Trophoblast cell (in vitro differentiated cells and primary cell): Measurements from ENCODE around the gene AMN.

Source experiments
- DNase-seq, 2 donors: peaks; one replicate each; pipeline ENCODE4 v3.0.0-alpha.2; 2016
- H2AFZ ChIP-seq: 2 replicates; pipeline ENCODE4 v1.6.1; 2013; ENCODE audit warnings: low read length, moderate library complexity, mild to moderate bottlenecking; ENCODE audit not compliant: insufficient read depth, poor library complexity
- H2AK5ac ChIP-seq: 2 replicates; pipeline ENCODE4 v1.6.1; 2013; ENCODE audit warnings: mild to moderate bottlenecking, low read length
- H2BK120ac ChIP-seq: 2 replicates; pipeline ENCODE4 v1.6.1; 2013; ENCODE audit warnings: low read length, mild to moderate bottlenecking, moderate library complexity; ENCODE audit not compliant: insufficient read depth, poor library complexity
- H2BK12ac ChIP-seq: 2 replicates; pipeline ENCODE4 v1.6.1; 2013; ENCODE audit warnings: mild to moderate bottlenecking, low read length, moderate library complexity
- H2BK5ac ChIP-seq: 2 replicates; pipeline ENCODE4 v1.6.1; 2013; ENCODE audit warnings: low read length, low read depth, moderate library complexity, mild to moderate bottlenecking; ENCODE audit not compliant: poor library complexity
- H3K14ac ChIP-seq: 2 replicates; pipeline ENCODE4 v1.6.1; 2013; ENCODE audit warnings: mild to moderate bottlenecking, low read length
- H3K18ac ChIP-seq: 2 replicates; pipeline ENCODE4 v1.6.1; 2013; ENCODE audit warnings: mild to moderate bottlenecking, low read length
- H3K23ac ChIP-seq: 2 replicates; pipeline ENCODE4 v1.6.1; 2013; ENCODE audit warnings: low read length
- H3K27ac ChIP-seq: 2 replicates; pipeline ENCODE4 v1.5.1; 2013; ENCODE audit warnings: low read depth, mild to moderate bottlenecking, inconsistent platforms, low read length, moderate library complexity
- H3K27me3 ChIP-seq: 2 replicates; pipeline ENCODE4 v1.6.1; 2013; ENCODE audit warnings: inconsistent platforms, mild to moderate bottlenecking, low read length, moderate library complexity; ENCODE audit not compliant: insufficient read depth
- H3K36me3 ChIP-seq, 2 experiments: 1 replicate in 1 of 2; 2 replicates in 1 of 2; pipeline ENCODE4 v1.6.1; 2013; ENCODE audit warnings: low read length in 2 of 2, mild to moderate bottlenecking in 2 of 2, moderate library complexity in 1 of 2; ENCODE audit not compliant: insufficient read depth in 2 of 2, control insufficient read depth in 1 of 2
- H3K4ac ChIP-seq: 2 replicates; pipeline ENCODE4 v1.6.1; 2013; ENCODE audit warnings: low read depth, mild to moderate bottlenecking, low read length, moderate library complexity
- H3K4me1 ChIP-seq, 2 experiments: 1 replicate in 1 of 2; 2 replicates in 1 of 2; pipeline ENCODE4 v1.6.1; 2013; ENCODE audit warnings: low read length in 2 of 2, mild to moderate bottlenecking in 2 of 2, moderate library complexity in 1 of 2; ENCODE audit not compliant: insufficient read depth in 2 of 2, control insufficient read depth in 1 of 2
- H3K4me2 ChIP-seq: 2 replicates; pipeline ENCODE4 v1.6.1; 2013; ENCODE audit warnings: inconsistent platforms, mild to moderate bottlenecking, low read length, moderate library complexity
- H3K4me3 ChIP-seq: 2 replicates; pipeline ENCODE4 v1.5.1; 2013; ENCODE audit warnings: mild to moderate bottlenecking, low read depth, low read length, inconsistent platforms
- H3K79me1 ChIP-seq: one replicate; pipeline ENCODE4 v1.6.1; 2013; ENCODE audit warnings: low read length
- H3K79me2 ChIP-seq: 2 replicates; pipeline ENCODE4 v1.6.1; 2013; ENCODE audit warnings: low read length, mild to moderate bottlenecking; ENCODE audit not compliant: control insufficient read depth, insufficient read depth, poor library complexity
- H3K9ac ChIP-seq: 2 replicates; pipeline ENCODE4 v1.6.1; 2013; ENCODE audit warnings: mild to moderate bottlenecking, low read length
- H3K9me3 ChIP-seq: 2 replicates; pipeline ENCODE4 v1.6.1; 2013; ENCODE audit warnings: low read depth, mild to moderate bottlenecking, control low read depth, inconsistent platforms, low read length; ENCODE audit not compliant: insufficient read depth
- H4K12ac ChIP-seq: 2 replicates; pipeline ENCODE4 v1.6.1; 2013; ENCODE audit warnings: low read depth, mild to moderate bottlenecking, low read length, moderate library complexity
- H4K8ac ChIP-seq: 2 replicates; pipeline ENCODE4 v1.6.1; 2013; ENCODE audit warnings: low read depth, mild to moderate bottlenecking, low read length, moderate library complexity
- H4K91ac ChIP-seq: one replicate; pipeline ENCODE4 v1.6.1; 2013; ENCODE audit warnings: low read depth, mild to moderate bottlenecking, low read length, moderate library complexity
- WGBS: extraction: QIAGEN DNeasy Blood & Tissue Kit; methylation state at CpG from one replicate; pipeline ENCODE4 v1.1.7; 2013; ENCODE audit warnings: missing lambda C conversion rate; ENCODE audit not compliant: insufficient read length, insufficient coverage; ENCODE audit errors: extremely low coverage; 5-methylcytosine and 5-hydroxymethylcytosine counted together

AMN gene

GRCh38 chr14:102898776-102899515 is 23.5 kb upstream of the AMN start:
- no peak for DNase-seq
- Histone ChIP-seq H2BK12ac (no peak overlapping the region), H4K12ac (no peak overlapping the region), H3K79me1 (no peaks in the 10 kb centered on the region), H3K9me3 (no peaks in the 10 kb centered on the region), H2AFZ (no peak overlapping the region), H4K91ac (no peak overlapping the region), H3K4me2 (no peak overlapping the region), H2BK5ac (no peak overlapping the region), H2AK5ac (no peak overlapping the region), H3K79me2 (no peaks in the 10 kb centered on the region), H3K4me1 (no peaks in the 10 kb centered on the region), H3K36me3 (peaks cover 8 to 12% of the 10 kb centered on the region in 2 experiments), H4K8ac (no peak overlapping the region), H3K18ac (no peak overlapping the region), H3K4me3 (peak overlapping the region; percentile 21), H3K9ac (no peak overlapping the region), H3K27ac (no peak overlapping the region), H3K27me3 (no peaks in the 10 kb centered on the region), H3K14ac (no peak overlapping the region), H2BK120ac (no peak overlapping the region), H3K4ac (no peak overlapping the region), H3K23ac (no peak overlapping the region)
- no CpG with 5 or more reads among the region's 18 CpGs for WGBS

GRCh38 chr14:102899516-102899900 is 23.0 kb upstream of the AMN start:
- Histone ChIP-seq H3K4me2 (no peak overlapping the region), H3K27ac (no peak overlapping the region), H2BK12ac (no peak overlapping the region), H3K79me2 (no peaks in the 10 kb centered on the region), H2AFZ (no peak overlapping the region), H4K91ac (no peak overlapping the region), H3K9ac (no peak overlapping the region), H4K8ac (no peak overlapping the region), H3K4ac (no peak overlapping the region), H3K79me1 (no peaks in the 10 kb centered on the region), H3K18ac (no peak overlapping the region), H3K27me3 (no peaks in the 10 kb centered on the region), H3K4me1 (no peaks in the 10 kb centered on the region), H2BK5ac (no peak overlapping the region), H2AK5ac (no peak overlapping the region), H3K9me3 (no peaks in the 10 kb centered on the region), H3K4me3 (no peak overlapping the region), H3K14ac (no peak overlapping the region), H2BK120ac (no peak overlapping the region), H3K36me3 (peaks cover 8 to 12% of the 10 kb centered on the region in 2 experiments), H4K12ac (no peak overlapping the region), H3K23ac (no peak overlapping the region)
- no CpG with 5 or more reads among the region's 8 CpGs for WGBS
- DNase-seq = no peak

- Histone ChIP-seq H3K4me2 (no peak overlapping the region), H3K36me3 (peaks cover 14 to 17% of the 10 kb centered on the region in 2 experiments), H3K14ac (no peak overlapping the region), H4K91ac (no peak overlapping the region), H3K18ac (no peak overlapping the region), H2BK5ac (no peak overlapping the region), H3K27me3 (no peaks in the 10 kb centered on the region), H3K4ac (no peak overlapping the region), H2BK120ac (no peak overlapping the region), H2AK5ac (no peak overlapping the region), H3K23ac (no peak overlapping the region), H3K4me3 (no peak overlapping the region), H3K9me3 (peaks cover 3% of the 10 kb centered on the region), H3K27ac (no peak overlapping the region), H3K9ac (no peak overlapping the region), H3K79me1 (no peaks in the 10 kb centered on the region), H3K4me1 (no peaks in the 10 kb centered on the region), H4K8ac (no peak overlapping the region), H2BK12ac (no peak overlapping the region), H3K79me2 (no peaks in the 10 kb centered on the region), H4K12ac (no peak overlapping the region), H2AFZ (no peak overlapping the region)
- WGBS = no CpG with 5 or more reads among the region's 39 CpGs
- DNase-seq = no peak
These were observed 21.6 kb upstream of the AMN start for GRCh38 chr14:102900631-102901571.

GRCh38 chr14:102901633-102902032 is 20.8 kb upstream of the AMN start:
- Histone ChIP-seq H3K79me1 (no peaks in the 10 kb centered on the region), H3K9me3 (peaks cover 4% of the 10 kb centered on the region), H3K79me2 (no peaks in the 10 kb centered on the region), H3K4me3 (no peak overlapping the region), H4K12ac (no peak overlapping the region), H3K23ac (no peak overlapping the region), H3K4ac (no peak overlapping the region), H3K18ac (no peak overlapping the region), H3K4me2 (no peak overlapping the region), H2BK12ac (no peak overlapping the region), H3K36me3 (peaks cover 16 to 19% of the 10 kb centered on the region in 2 experiments), H3K4me1 (no peaks in the 10 kb centered on the region), H2BK120ac (no peak overlapping the region), H3K9ac (no peak overlapping the region), H2AFZ (no peak overlapping the region), H3K27me3 (no peaks in the 10 kb centered on the region), H2BK5ac (no peak overlapping the region), H2AK5ac (no peak overlapping the region), H3K14ac (no peak overlapping the region), H4K8ac (no peak overlapping the region), H4K91ac (no peak overlapping the region), H3K27ac (no peak overlapping the region)
- no peak for DNase-seq
- no CpG with 5 or more reads among the region's 4 CpGs for WGBS
